Bronchial epithelial cell (primary cell): Measurements from ENCODE around the gene COX6A1. TPM values are rescaled to one million over a fixed set of nuclear protein-coding genes. Genes with fewer than 3 reads are reported as not detected.

ENCODE experiments used
- DNase-seq: peaks from one replicate; pipeline ENCODE4 v3.0.0-alpha.2; 2010; ENCODE audit warnings: low read depth
- FAIRE-seq: peaks from 2 replicates; lab custom pipeline; 2011; peaks lifted over from hg19 to GRCh38; lab: Jason Lieb, UNC
- H3K27me3 ChIP-seq: 2 replicates; pipeline ENCODE4 v1.5.1; 2011; ENCODE audit warnings: low read length; ENCODE audit not compliant: control insufficient read depth, insufficient read depth
- H3K36me3 ChIP-seq: 2 replicates; pipeline ENCODE4 v1.5.1; 2011; ENCODE audit warnings: low read length; ENCODE audit not compliant: control insufficient read depth, insufficient read depth
- H3K4me3 ChIP-seq: 2 replicates; pipeline ENCODE4 v1.5.1; 2011; ENCODE audit warnings: mild to moderate bottlenecking, low read depth, low read length, control low read depth
- CTCF ChIP-seq: IDR thresholded peaks from 2 replicates; pipeline ENCODE4 v1.5.1; 2011; ENCODE audit warnings: mild to moderate bottlenecking, moderate library complexity, low read length, control low read depth, inconsistent platforms; ENCODE audit not compliant: insufficient read depth, severe bottlenecking
- total RNA-seq: library from RNA; depleted of rRNA; stranded (reverse); fragments of >200 nt; gene quantifications from 2 replicates; pipeline ENCODE4 v1.2.1, GENCODE V29; 2014

COX6A1 gene
- total RNA-seq, 1 donor from 2014 or later = 659 TPM

DNA sequence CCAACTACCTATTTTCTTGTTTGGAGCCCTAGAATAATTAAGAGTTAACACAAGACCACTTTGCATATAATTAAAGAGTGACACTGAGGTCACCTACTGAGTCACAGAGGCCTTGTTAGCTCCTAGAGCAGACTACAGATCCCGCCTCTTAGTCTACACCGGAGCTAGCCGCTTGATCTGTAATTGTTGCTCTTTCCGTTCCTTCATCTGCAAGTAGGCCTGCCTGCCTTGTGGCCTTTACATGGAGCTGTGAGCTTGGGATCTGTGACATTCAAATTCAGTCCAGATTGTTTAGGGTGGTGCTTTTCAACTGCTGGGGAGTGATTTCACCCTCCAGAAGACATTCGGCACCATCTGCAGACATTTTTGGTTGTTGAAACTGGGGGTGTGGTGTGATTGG lies 52.4 kb downstream of the COX6A1 start:
- no peaks in the 10 kb centered on the region for H3K27me3 ChIP-seq
- TF ChIP-seq CTCF = no peak
- H3K36me3 ChIP-seq = peaks cover 2% of the 10 kb centered on the region
- DNase-seq (no peak), FAIRE-seq (no peak)
- H3K4me3 ChIP-seq = no peak overlapping the region

Other genes starting within 250 kb of the COX6A1 start
- 52.4 and 75.8 TPM in 2 replicates for gene GCN1, start 243.4 kb upstream of the COX6A1 start, total RNA-seq
- 5,132 and 7,160 TPM in 2 replicates for gene RPLP0, start 237.0 kb upstream of the COX6A1 start, total RNA-seq
- gene PXN, start 172.4 kb upstream of the COX6A1 start, total RNA-seq = 28.0 and 29.5 TPM in 2 replicates
- under 0.01 and 383 TPM in 2 replicates for gene RNU4-2, start 146.2 kb upstream of the COX6A1 start, total RNA-seq
- gene RNU4-1, start 144.9 kb upstream of the COX6A1 start, total RNA-seq = under 0.01 and 564 TPM in 2 replicates
- 0.79 and 1.3 TPM in 2 replicates for gene SIRT4, start 135.8 kb upstream of the COX6A1 start, total RNA-seq
- gene PLA2G1B, start 110.3 kb upstream of the COX6A1 start, total RNA-seq = not detected in 2 replicates
- gene MSI1, start 68.9 kb upstream of the COX6A1 start, total RNA-seq = not detected in 2 replicates
- gene TRIAP1, start 8.3 kb downstream of the COX6A1 start, total RNA-seq = 40.5 and 45.2 TPM in 2 replicates
- 15.1 and 21.6 TPM in 2 replicates for gene GATC, start 8.3 kb downstream of the COX6A1 start, total RNA-seq
- gene SRSF9, start 31.6 kb downstream of the COX6A1 start, total RNA-seq = 325 and 349 TPM in 2 replicates
- 268 and 325 TPM in 2 replicates for gene DYNLL1, start 58.0 kb downstream of the COX6A1 start, total RNA-seq
- gene COQ5, start 91.0 kb downstream of the COX6A1 start, total RNA-seq = 32.9 and 38.9 TPM in 2 replicates
- 138 and 157 TPM in 2 replicates for gene RNF10, start 96.2 kb downstream of the COX6A1 start, total RNA-seq
- 26.3 and 33.2 TPM in 2 replicates for gene POP5, start 143.3 kb downstream of the COX6A1 start, total RNA-seq
- gene CABP1, start 202.5 kb downstream of the COX6A1 start, total RNA-seq = not detected in 2 replicates
- 60.3 and 61.9 TPM in 2 replicates for gene MLEC, start 249.0 kb downstream of the COX6A1 start, total RNA-seq